ENCODE measurements around the gene LRRC73.
A peak's percentile ranks its signal among the peaks of the same experiment; 100 is the strongest.
"Not testable (repeated sequence)": the region's sequence is repeated elsewhere in the genome, so short reads cannot be mapped to it uniquely, and the experiment has no call there.

LRRC73 gene

GRCh38 chr6:43509984-43510826 is at the start of gene LRRC73:
TSS of gene LRRC73 (minus strand) at chr6:43510346. CDS start at chr6:43509785, 561 bp downstream.
- no peak for TF ChIP-seq CTCF (IDR thresholded peaks at IDR 0.05; ENCODE audit: low read depth, low read length, missing control alignments)
- Histone ChIP-seq H3K36me3 (replicated peaks) (peaks cover 40% of the 10 kb centered on the region), H3K27me3 (replicated peaks) (no peaks in the 10 kb centered on the region), H3K27ac (no peak within 1 kb of the TSS), H3K4me3 (ENCODE audit: low read depth, low read length) (peak within 1 kb of the TSS; percentile 58)
- in situ Hi-C loops (cut with HindIII; ENCODE audit: low pct_ligation_motif_present, low sequenced_read_pairs): no loop called here
- peak; percentile 62 for DNase-seq

GRCh38 chr6:43559328-43559727 is 49.2 kb upstream of the LRRC73 start:
- H3K27me3 ChIP-seq (replicated peaks): no peaks in the 10 kb centered on the region
- in situ Hi-C loops (cut with HindIII; ENCODE audit: low pct_ligation_motif_present, low sequenced_read_pairs): no loop called here
- peaks cover 78% of the 10 kb centered on the region for H3K36me3 ChIP-seq (replicated peaks)
- DNase-seq: no peak
- H3K27ac ChIP-seq: no peak overlapping the region
- TF ChIP-seq CTCF (IDR thresholded peaks at IDR 0.05; ENCODE audit: low read depth, low read length, missing control alignments): no peak
- no peak overlapping the region for H3K4me3 ChIP-seq (ENCODE audit: low read depth, low read length)

GRCh38 chr6:43557620-43558019 is 47.5 kb upstream of the LRRC73 start:
- in situ Hi-C loops (cut with HindIII; ENCODE audit: low pct_ligation_motif_present, low sequenced_read_pairs); H3K27ac ChIP-seq; H3K27me3 ChIP-seq (replicated peaks); H3K4me3 ChIP-seq (ENCODE audit: low read depth, low read length); DNase-seq: not testable (repeated sequence)
- H3K36me3 ChIP-seq (replicated peaks): peaks cover 76% of the 10 kb centered on the region

- in situ Hi-C loops (cut with HindIII; ENCODE audit: low pct_ligation_motif_present, low sequenced_read_pairs): no loop called here
- Histone ChIP-seq H3K27me3 (replicated peaks) (no peaks in the 10 kb centered on the region), H3K36me3 (replicated peaks) (peaks cover 74% of the 10 kb centered on the region), H3K4me3 (ENCODE audit: low read depth, low read length) (no peak overlapping the region), H3K27ac (no peak overlapping the region)
- no peak for DNase-seq
- TF ChIP-seq CTCF (IDR thresholded peaks at IDR 0.05; ENCODE audit: low read depth, low read length, missing control alignments): no peak
Measured at GRCh38 chr6:43547222-43547621, 37.1 kb upstream of the LRRC73 start.

- Histone ChIP-seq H3K4me3 (ENCODE audit: low read depth, low read length) (no peak overlapping the region), H3K27ac (no peak overlapping the region)
Measured at GRCh38 chr6:43544461-43544860, 34.3 kb upstream of the LRRC73 start.

More at GRCh38 chr6:43544461-43544860, 34.3 kb upstream of the LRRC73 start:
- in situ Hi-C loops (cut with HindIII; ENCODE audit: low pct_ligation_motif_present, low sequenced_read_pairs): no loop called here
- DNase-seq: no peak
- TF ChIP-seq CTCF (IDR thresholded peaks at IDR 0.05; ENCODE audit: low read depth, low read length, missing control alignments): no peak
- Histone ChIP-seq H3K27me3 (replicated peaks) (no peaks in the 10 kb centered on the region), H3K36me3 (replicated peaks) (peaks cover 67% of the 10 kb centered on the region)

Data from brain microvascular endothelial cell (primary cell).